ENCODE results near the gene TPCN1. TPM values are rescaled to one million over a fixed set of nuclear protein-coding genes. Genes with fewer than 3 reads are reported as not detected.

Gene TPCN1
- total and polyA plus RNA-seq, 2 experiments from 2014 or later, result 14.4 to 16.2 TPM

GRCh38 chr12:113268621-113269020 lies 47.4 kb downstream of the TPCN1 start (continued):
- TF ChIP-seq ETS1 (IDR thresholded peaks at IDR 0.05), result no peak
- no peak for TF ChIP-seq CTCF (conservative IDR thresholded peaks at IDR 0.05; ENCODE audit: low read depth in 2 of 2)
- no peak for TF ChIP-seq EZH2 (IDR thresholded peaks at IDR 0.05; ENCODE audit: low read depth, unreplicated experiment)
- TF ChIP-seq JUNB (IDR thresholded peaks at IDR 0.05; ENCODE audit: unreplicated experiment), result no peak
- no peak for TF ChIP-seq REST (IDR thresholded peaks at IDR 0.05; ENCODE audit: unreplicated experiment)
- no peak for TF ChIP-seq ZNF331 (CRISPR knock-in tag; IDR thresholded peaks at IDR 0.05; ENCODE audit: low read depth)
- TF ChIP-seq POLR2AphosphoS5 (IDR thresholded peaks at IDR 0.05; ENCODE audit: low read depth), result no peak
- no peak for TF ChIP-seq NANOG (IDR thresholded peaks at IDR 0.05; ENCODE audit: borderline replicate concordance)

GRCh38 chr12:113269257-113269943 lies 48.1 kb downstream of the TPCN1 start:
- ATAC-seq, result no peak

More at GRCh38 chr12:113269257-113269943, 48.1 kb downstream of the TPCN1 start:
- no peaks in the 10 kb centered on the region for H3F3A ChIP-seq (replicated peaks; ENCODE audit: low read depth)
- H3K4me2 ChIP-seq, result no peak overlapping the region
- no peak overlapping the region for H3K4me3 ChIP-seq
- no peak overlapping the region for H3K27ac ChIP-seq (ENCODE audit: low read depth)
- H3K9me2 ChIP-seq (ENCODE audit: insufficient read depth), result no peaks in the 10 kb centered on the region
- H3K4me1 Mint-ChIP-seq, result peaks cover 9% of the 10 kb centered on the region
- DNase-seq (ENCODE audit: low spot score), result no peak
- H3K36me3 Mint-ChIP-seq (ENCODE audit: low read depth), result peaks cover 11% of the 10 kb centered on the region
- H3K4me1 ChIP-seq (ENCODE audit: insufficient read depth), result no peaks in the 10 kb centered on the region
- H3K27ac Mint-ChIP-seq, result peak overlapping the region; percentile 68; the same call in 1 of the 2 replicates
- H3K36me3 ChIP-seq (ENCODE audit: insufficient read depth), result no peaks in the 10 kb centered on the region
- no peak overlapping the region for H2AFZ ChIP-seq
- H3K27me3 ChIP-seq (ENCODE audit: insufficient read depth), result no peaks in the 10 kb centered on the region
- no peaks in the 10 kb centered on the region for H3K9me3 Mint-ChIP-seq
- TF ChIP-seq CTCF (conservative IDR thresholded peaks at IDR 0.05; ENCODE audit: low read depth in 2 of 2) (no peak), EZH2 (IDR thresholded peaks at IDR 0.05; ENCODE audit: low read depth, unreplicated experiment) (no peak)
- H3K27me3 Mint-ChIP-seq (ENCODE audit: insufficient read depth, low read depth, poor library complexity), result peaks cover 10% of the 10 kb centered on the region
- no peak overlapping the region for H3K4me3 Mint-ChIP-seq
- H4K20me1 ChIP-seq (replicated peaks; ENCODE audit: insufficient read depth), result no peaks in the 10 kb centered on the region
- no peaks in the 10 kb centered on the region for H3K79me2 ChIP-seq (replicated peaks; ENCODE audit: insufficient read depth)
